ENCODE data around the gene MED14.

MED14 gene

DNA sequence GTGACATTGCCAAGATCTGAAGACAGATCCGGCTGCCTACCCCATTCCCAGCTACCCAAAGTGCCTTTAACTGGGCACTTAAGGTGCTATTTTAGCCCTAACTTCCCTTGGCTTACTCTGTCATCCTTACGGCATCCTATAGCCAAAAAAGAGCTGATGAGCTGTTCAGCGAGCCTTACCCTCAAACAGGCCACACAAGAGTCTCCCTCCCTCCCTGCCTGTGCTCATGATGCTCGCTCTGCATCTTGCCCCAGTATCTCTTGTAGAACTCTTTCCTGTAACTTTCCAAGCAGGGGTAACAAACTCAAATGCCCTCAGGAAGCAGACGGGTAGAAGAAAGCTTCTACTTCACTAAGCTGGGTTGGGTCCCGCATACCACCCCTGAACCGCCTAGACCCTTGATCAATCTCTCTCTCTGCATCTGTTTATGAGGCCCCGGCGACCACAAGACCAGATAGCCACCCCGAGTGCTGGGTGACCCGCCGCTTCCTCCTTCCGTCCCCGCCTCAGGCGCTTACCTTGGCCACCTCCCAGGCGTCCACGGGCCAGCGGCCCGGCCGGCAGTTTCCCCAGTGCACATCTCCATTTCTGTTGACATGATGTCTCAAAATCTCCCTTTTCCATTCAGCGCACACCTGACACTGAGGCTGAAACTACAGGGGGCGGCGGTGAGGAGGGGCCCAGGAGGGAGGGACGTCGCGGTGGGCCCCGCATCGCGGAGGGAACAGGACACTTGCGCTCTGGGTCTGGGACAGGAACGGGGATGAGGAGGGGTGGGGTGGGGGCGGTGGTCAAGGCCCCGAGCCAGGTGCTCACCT, 88.6 kb downstream of the MED14 start:
- H3K27me3 ChIP-seq (ENCODE audit: insufficient read depth, low read depth) = no peaks in the 10 kb centered on the region
- H3K4me3 ChIP-seq (IDR thresholded peaks at IDR 0.05; ENCODE audit: insufficient read depth, low read depth, low read length) = no peak overlapping the region
- H3K27ac ChIP-seq = peak overlapping the region; percentile 52
- no peaks in the 10 kb centered on the region for H4K20me1 ChIP-seq (ENCODE audit: insufficient read depth)
- peaks cover 27% of the 10 kb centered on the region for H3K4me1 ChIP-seq (ENCODE audit: low read depth, poor library complexity, severe bottlenecking)
- peaks cover 38% of the 10 kb centered on the region for H3K79me2 ChIP-seq (ENCODE audit: insufficient read depth, low read depth)
- TF ChIP-seq, protein P1, sequence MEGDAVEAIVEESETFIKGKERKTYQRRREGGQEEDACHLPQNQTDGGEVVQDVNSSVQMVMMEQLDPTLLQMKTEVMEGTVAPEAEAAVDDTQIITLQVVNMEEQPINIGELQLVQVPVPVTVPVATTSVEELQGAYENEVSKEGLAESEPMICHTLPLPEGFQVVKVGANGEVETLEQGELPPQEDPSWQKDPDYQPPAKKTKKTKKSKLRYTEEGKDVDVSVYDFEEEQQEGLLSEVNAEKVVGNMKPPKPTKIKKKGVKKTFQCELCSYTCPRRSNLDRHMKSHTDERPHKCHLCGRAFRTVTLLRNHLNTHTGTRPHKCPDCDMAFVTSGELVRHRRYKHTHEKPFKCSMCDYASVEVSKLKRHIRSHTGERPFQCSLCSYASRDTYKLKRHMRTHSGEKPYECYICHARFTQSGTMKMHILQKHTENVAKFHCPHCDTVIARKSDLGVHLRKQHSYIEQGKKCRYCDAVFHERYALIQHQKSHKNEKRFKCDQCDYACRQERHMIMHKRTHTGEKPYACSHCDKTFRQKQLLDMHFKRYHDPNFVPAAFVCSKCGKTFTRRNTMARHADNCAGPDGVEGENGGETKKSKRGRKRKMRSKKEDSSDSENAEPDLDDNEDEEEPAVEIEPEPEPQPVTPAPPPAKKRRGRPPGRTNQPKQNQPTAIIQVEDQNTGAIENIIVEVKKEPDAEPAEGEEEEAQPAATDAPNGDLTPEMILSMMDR (conservative IDR thresholded peaks at IDR 0.05; ENCODE audit: low read depth, low read length) = no peak
- peak overlapping the region; percentile 58; the same call in 1 of the 2 replicates for H3K9ac ChIP-seq
- H3K36me3 ChIP-seq (ENCODE audit: insufficient read depth) = no peaks in the 10 kb centered on the region
- peak overlapping the region; percentile 84 for H3K4me2 ChIP-seq
- peak overlapping the region; percentile 18 for H2AFZ ChIP-seq (ENCODE audit: low read depth)

- Histone ChIP-seq H3K4me2 (peak overlapping the region; percentile 95), H3K4me3 (IDR thresholded peaks at IDR 0.05; ENCODE audit: insufficient read depth, low read depth, low read length) (no peak overlapping the region), H4K20me1 (ENCODE audit: insufficient read depth) (no peaks in the 10 kb centered on the region), H3K4me1 (ENCODE audit: low read depth, poor library complexity, severe bottlenecking) (peaks cover 20% of the 10 kb centered on the region), H3K36me3 (ENCODE audit: insufficient read depth) (no peaks in the 10 kb centered on the region), H3K9ac (peak overlapping the region; percentile 37; the same call in 1 of the 2 replicates), H3K79me2 (ENCODE audit: insufficient read depth, low read depth) (peaks cover 42% of the 10 kb centered on the region), H3K27ac (peak overlapping the region; percentile 53; the same call in 1 of the 2 replicates), H2AFZ (ENCODE audit: low read depth) (no peak overlapping the region), H3K27me3 (ENCODE audit: insufficient read depth, low read depth) (no peaks in the 10 kb centered on the region)
- TF ChIP-seq, protein P1 (conservative IDR thresholded peaks at IDR 0.05; ENCODE audit: low read depth, low read length) = no peak
These were observed 90.5 kb downstream of the MED14 start for GRCh38 chrX:40644821-40645358.

DNA sequence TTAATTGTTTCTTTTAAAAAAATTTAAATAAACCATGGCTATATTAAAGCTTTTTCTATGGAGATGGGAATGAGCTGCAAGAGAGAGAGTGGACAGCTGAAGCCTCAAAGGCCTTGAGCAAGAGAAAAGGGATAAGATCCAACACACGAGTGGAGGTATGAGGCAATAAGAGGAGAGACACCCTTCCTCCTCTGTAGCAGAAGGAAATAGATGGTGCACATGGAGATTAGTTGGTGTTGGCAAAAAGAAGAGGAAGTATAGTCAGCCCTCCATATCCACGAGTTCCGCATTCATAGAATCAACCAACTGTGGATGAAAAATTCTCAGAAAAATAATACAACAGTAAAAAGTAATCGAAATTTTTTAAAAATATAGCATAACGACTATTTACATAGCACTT, 91.2 kb downstream of the MED14 start:
- no peak overlapping the region for H2AFZ ChIP-seq (ENCODE audit: low read depth)
- TF ChIP-seq, protein P1 (conservative IDR thresholded peaks at IDR 0.05; ENCODE audit: low read depth, low read length) = no peak
- H3K79me2 ChIP-seq (ENCODE audit: insufficient read depth, low read depth) = peaks cover 42% of the 10 kb centered on the region
- no peaks in the 10 kb centered on the region for H3K27me3 ChIP-seq (ENCODE audit: insufficient read depth, low read depth)
- peak overlapping the region; percentile 53; the same call in 1 of the 2 replicates for H3K27ac ChIP-seq
- no peak overlapping the region for H3K4me3 ChIP-seq (IDR thresholded peaks at IDR 0.05; ENCODE audit: insufficient read depth, low read depth, low read length)
- H3K4me1 ChIP-seq (ENCODE audit: low read depth, poor library complexity, severe bottlenecking) = peaks cover 20% of the 10 kb centered on the region
- H3K4me2 ChIP-seq = peak overlapping the region; percentile 95
- H4K20me1 ChIP-seq (ENCODE audit: insufficient read depth) = no peaks in the 10 kb centered on the region
- H3K9ac ChIP-seq = peak overlapping the region; percentile 37; the same call in 1 of the 2 replicates
- no peaks in the 10 kb centered on the region for H3K36me3 ChIP-seq (ENCODE audit: insufficient read depth)

DNA sequence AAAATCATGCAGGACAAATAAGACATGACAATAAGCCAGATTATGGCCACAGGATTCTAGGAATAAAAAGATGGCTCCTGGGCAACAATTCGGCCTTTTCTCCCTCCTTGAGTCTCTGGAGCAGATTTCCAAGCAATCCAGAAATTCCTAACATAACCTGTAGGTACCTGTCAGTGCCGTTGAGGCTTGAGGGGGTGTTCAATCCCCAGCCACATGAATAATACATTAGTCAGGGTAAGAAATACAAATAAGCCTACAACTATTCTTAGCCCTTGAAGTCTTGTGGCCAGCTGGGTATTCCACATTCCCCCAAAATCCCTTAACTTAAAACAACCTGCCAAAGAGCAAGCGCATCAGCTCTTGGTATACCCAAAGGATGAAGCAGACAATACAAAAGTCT, 97.7 kb downstream of the MED14 start:
- H3K4me1 ChIP-seq (ENCODE audit: low read depth, poor library complexity, severe bottlenecking) = peaks cover 4% of the 10 kb centered on the region
- no peak overlapping the region for H2AFZ ChIP-seq (ENCODE audit: low read depth)
- H3K36me3 ChIP-seq (ENCODE audit: insufficient read depth) = peaks cover 8% of the 10 kb centered on the region; the same call in 1 of the 2 replicates
- H3K4me3 ChIP-seq (IDR thresholded peaks at IDR 0.05; ENCODE audit: insufficient read depth, low read depth, low read length) = no peak overlapping the region
- H3K4me2 ChIP-seq = no peak overlapping the region
- no peaks in the 10 kb centered on the region for H4K20me1 ChIP-seq (ENCODE audit: insufficient read depth)
- no peak overlapping the region for H3K27ac ChIP-seq
- no peaks in the 10 kb centered on the region for H3K27me3 ChIP-seq (ENCODE audit: insufficient read depth, low read depth)
- H3K79me2 ChIP-seq (ENCODE audit: insufficient read depth, low read depth) = peaks cover 5% of the 10 kb centered on the region; the same call in 1 of the 2 replicates
- H3K9ac ChIP-seq = no peak overlapping the region
- TF ChIP-seq, protein P1 (conservative IDR thresholded peaks at IDR 0.05; ENCODE audit: low read depth, low read length) = no peak
